Astrocyte of the spinal cord (primary cell): ENCODE results near the gene SLC5A2.
A peak's percentile ranks its signal among the peaks of the same experiment; 100 is the strongest.
"Not testable (repeated sequence)": the region's sequence is repeated elsewhere in the genome, so short reads cannot be mapped to it uniquely, and the experiment has no call there.

Source experiments
- DNase-seq: peaks from one replicate; pipeline ENCODE4 v3.0.0; 2011; ENCODE audit warnings: low read depth, low spot score
- H3K4me3 ChIP-seq: 2 replicates; pipeline ENCODE4 v1.5.1; 2011; ENCODE audit warnings: low read depth, mild to moderate bottlenecking, low read length, moderate library complexity
- in situ Hi-C: cut with HindIII; loops from 2 replicates; pipeline ENCODE4 v1.10.0; 2017; ENCODE audit warnings: low sequenced_read_pairs
- TF ChIP-seq, protein P1 (sequence below): IDR thresholded peaks from 2 replicates; pipeline ENCODE4 v1.5.1; 2012; ENCODE audit warnings: low read depth, mild to moderate bottlenecking, low read length, inconsistent platforms

Gene SLC5A2

GRCh38 chr16:31479751-31480150 is 3.2 kb upstream of the SLC5A2 start:
- in situ Hi-C loops: no loop called here
- no peak overlapping the region for H3K4me3 ChIP-seq
- TF ChIP-seq, protein P1, sequence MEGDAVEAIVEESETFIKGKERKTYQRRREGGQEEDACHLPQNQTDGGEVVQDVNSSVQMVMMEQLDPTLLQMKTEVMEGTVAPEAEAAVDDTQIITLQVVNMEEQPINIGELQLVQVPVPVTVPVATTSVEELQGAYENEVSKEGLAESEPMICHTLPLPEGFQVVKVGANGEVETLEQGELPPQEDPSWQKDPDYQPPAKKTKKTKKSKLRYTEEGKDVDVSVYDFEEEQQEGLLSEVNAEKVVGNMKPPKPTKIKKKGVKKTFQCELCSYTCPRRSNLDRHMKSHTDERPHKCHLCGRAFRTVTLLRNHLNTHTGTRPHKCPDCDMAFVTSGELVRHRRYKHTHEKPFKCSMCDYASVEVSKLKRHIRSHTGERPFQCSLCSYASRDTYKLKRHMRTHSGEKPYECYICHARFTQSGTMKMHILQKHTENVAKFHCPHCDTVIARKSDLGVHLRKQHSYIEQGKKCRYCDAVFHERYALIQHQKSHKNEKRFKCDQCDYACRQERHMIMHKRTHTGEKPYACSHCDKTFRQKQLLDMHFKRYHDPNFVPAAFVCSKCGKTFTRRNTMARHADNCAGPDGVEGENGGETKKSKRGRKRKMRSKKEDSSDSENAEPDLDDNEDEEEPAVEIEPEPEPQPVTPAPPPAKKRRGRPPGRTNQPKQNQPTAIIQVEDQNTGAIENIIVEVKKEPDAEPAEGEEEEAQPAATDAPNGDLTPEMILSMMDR: no peak
- DNase-seq: no peak

- no peak overlapping the region for H3K4me3 ChIP-seq
- no peak for DNase-seq
- in situ Hi-C loops: no loop called here
- TF ChIP-seq, protein P1: no peak
These were observed 1.9 kb upstream of the SLC5A2 start for GRCh38 chr16:31480851-31481536.

DNA sequence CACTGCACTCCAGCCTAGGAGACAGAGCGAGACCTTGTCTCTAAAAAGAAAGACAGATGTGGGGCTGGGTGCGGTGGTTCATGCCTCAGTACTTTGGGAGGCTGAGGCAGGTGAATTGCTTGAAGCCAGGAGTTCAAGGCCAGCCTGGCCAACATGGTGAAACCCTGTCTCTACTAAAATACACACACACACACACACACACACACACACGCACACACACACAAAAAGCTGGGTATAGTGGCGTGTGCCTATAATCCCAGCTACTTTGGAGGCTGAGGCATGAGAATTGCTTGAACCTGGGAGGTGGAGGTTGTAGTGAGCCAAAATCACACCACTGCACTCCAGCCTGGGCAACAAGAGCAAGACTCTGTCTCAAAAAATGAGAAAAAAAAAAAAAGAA is 1.1 kb downstream of the SLC5A2 start:
- H3K4me3 ChIP-seq, in situ Hi-C loops, DNase-seq: not testable (repeated sequence)

DNA sequence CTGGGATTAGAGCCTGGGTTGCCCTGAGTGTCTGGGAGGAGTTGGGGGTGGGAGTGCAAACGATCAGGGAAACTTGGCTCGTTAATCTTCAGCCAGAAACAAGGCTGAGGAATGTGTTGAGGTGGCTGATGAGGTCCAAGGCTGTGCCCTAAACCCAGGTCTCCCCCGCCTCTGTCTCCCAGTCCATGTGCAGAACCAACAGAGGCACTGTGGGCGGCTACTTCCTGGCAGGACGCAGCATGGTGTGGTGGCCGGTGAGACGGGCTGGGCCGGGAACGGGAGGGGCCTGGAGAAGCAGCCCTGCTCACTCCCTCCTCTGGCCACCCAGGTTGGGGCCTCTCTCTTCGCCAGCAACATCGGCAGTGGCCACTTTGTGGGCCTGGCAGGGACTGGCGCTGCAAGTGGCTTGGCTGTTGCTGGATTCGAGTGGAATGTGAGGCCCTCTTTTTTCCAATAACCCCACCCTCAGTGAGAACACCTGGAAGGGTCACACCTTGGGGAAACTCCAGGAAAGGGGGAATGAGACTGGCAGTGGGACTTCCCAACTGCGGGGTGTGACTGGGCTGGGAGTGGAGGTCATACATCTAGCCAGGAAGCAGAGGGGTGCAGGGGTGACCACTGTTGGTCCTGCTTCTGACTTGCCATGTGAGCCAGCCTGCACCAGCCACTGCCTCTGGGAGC is 1.7 kb downstream of the SLC5A2 start:
- TF ChIP-seq, protein P1: no peak
- no peak overlapping the region for H3K4me3 ChIP-seq
- in situ Hi-C loops: no loop called here
- no peak for DNase-seq

- in situ Hi-C loops: no loop called here
- H3K4me3 ChIP-seq: no peak overlapping the region
- TF ChIP-seq, protein P1: no peak
- no peak for DNase-seq
These were observed 2.6 kb downstream of the SLC5A2 start for GRCh38 chr16:31485571-31485970.

DNA sequence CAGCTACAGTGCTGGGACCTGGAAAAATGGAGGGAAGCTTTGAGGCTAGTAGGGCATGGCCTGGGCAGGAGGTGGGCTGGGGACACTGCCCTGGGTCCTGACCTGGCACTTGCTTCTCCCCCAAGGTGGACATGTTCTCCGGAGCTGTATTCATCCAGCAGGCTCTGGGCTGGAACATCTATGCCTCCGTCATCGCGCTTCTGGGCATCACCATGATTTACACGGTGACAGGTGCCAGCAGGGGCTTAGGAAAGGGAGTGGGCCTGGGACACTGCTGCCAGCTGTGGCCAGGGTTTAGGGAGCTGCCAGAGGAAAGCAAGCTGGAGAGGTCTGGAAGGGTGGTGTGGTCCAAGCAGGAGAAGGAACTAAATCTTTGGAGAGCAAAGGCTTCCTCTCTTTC is 3.1 kb downstream of the SLC5A2 start:
- TF ChIP-seq, protein P1: no peak
- DNase-seq: no peak
- in situ Hi-C loops: no loop called here
- no peak overlapping the region for H3K4me3 ChIP-seq

- DNase-seq: no peak
- TF ChIP-seq, protein P1: no peak
- in situ Hi-C loops: no loop called here
- peak overlapping the region; percentile 45 for H3K4me3 ChIP-seq
These were observed 4.3 kb downstream of the SLC5A2 start for GRCh38 chr16:31487071-31487719.
